Activated CD8-positive, alpha-beta memory T cell treated with anti-CD3 and anti-CD28 coated beads, Interleukin-2, amount 50 U/mL, for 24 hours (primary cell): Measurements from ENCODE around the gene TNS4.

Experiments used
- DNase-seq: peaks from one replicate; pipeline ENCODE4 v3.0.0-alpha.2; 2020; ENCODE audit errors: extremely low read depth

The TNS4 gene

GRCh38 chr17:40473573-40474365 is 27.7 kb downstream of the TNS4 start:
- DNase-seq = no peak

DNA sequence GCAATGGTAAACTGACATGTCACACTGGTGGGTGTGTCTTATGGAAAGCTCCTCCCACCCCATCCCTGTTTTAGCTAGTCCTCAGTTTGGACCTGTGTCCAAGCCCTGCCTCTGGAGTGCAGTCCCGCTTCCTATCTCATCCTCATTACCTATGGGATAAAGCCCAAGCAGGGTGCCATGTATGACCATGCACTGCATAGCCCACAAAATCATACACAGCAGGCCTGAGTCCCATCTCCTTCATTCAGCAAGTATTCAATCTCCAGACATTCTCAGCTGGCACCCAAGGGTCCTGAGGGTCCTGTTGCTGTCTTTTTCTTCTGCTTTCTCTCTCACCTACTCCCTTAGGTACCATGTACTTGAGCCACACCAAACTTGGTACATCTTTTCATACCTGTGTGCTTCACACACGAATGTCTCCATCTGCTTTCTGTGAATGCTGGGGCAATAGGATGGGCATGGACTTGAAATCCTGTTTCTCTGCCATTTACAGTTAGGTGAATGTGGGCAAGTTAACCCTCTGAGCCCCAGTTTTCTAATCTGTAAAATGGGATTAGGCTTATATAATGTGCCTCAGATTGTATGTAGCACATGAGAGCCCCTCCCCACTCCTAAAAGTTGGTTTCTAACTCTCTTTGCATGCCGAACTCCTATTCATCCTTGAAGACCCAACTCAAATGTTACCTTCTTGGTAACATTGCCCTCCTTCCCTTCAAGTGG is 28.5 kb downstream of the TNS4 start:
- DNase-seq = no peak

DNA sequence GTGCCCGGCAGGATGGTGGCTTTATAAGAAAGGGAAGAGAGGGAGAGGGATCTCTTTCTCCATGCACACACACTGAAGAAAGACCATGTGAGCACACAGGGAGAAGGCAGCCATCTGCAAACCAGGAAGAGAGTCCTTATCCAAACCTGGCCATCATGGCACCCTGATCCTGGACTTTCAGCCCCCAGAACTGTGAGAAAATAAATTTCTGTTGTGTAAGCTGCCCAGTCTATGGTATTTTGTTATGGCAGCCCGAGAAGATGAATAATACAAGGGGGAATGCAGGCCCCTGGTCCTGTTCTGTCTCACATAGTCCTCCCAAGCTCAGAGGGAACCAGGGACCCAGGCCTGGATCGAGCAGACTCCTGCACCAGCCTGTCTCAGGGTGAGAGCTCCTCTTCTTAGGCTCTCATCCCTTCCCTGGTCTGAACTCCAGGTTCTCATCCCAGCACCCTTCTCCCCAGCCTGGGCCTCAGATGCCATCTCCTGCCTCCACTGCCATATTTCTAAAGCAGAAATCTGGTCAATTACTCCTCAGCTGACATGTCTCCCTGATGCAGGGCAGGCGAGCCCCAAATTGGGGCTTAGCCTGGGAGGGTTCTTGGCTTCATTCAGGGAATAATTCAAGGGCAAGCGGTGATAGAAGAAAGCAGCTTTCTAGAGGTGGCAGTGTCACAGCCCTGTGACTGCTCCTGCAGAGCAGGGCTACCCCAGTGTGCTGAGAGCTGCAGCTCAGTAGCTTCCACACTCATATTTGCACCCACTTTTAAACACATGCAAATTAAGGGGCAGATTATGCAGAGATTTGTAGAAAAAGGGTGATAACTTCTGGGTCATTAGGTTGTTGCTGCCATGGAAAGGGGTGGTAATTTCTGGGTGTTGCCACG is 29.3 kb downstream of the TNS4 start:
- DNase-seq = no peak

DNA sequence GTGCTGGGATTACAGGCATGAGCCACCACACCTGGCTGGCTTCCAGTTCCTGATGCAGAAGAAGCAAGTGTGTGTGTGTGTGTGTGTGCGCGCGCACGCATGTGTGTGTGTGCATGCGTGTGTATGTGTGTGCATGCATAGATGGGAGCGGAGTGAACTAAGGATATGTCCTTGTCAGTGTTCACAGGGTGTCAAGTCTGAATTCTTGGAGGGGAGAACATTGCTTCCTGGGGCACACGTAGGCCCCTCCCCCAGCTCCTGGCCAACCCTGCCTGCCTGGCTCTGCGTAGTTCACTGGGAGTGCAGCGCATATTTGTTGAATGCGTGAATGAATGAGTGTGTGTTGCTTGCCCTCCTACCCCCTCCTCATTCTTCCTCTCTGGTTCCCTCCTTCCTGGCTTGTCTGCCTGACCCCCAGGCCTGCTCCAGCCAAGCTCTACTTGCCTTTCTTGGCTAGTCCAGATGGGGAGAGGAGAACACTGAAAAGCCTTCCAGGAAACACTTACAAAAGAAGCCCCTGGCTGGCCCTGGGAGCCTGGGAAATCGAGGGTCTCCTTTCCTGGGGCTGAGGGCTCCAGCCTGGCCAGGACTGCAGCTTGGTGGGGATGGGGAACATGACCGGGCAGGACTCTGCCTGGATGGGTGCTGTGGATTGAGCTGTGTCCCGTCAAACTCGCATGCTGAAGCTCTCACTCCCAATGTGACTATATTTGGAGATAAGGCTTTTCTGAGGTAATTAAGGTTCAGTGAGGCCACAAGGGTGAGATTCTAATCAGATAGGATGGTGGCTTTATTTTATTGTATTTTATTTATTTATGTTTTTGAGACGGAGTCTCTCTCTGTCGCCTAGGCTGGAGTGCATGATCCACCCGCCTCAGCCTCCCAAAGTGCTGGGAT is 30.2 kb downstream of the TNS4 start:
- DNase-seq = no peak

DNA sequence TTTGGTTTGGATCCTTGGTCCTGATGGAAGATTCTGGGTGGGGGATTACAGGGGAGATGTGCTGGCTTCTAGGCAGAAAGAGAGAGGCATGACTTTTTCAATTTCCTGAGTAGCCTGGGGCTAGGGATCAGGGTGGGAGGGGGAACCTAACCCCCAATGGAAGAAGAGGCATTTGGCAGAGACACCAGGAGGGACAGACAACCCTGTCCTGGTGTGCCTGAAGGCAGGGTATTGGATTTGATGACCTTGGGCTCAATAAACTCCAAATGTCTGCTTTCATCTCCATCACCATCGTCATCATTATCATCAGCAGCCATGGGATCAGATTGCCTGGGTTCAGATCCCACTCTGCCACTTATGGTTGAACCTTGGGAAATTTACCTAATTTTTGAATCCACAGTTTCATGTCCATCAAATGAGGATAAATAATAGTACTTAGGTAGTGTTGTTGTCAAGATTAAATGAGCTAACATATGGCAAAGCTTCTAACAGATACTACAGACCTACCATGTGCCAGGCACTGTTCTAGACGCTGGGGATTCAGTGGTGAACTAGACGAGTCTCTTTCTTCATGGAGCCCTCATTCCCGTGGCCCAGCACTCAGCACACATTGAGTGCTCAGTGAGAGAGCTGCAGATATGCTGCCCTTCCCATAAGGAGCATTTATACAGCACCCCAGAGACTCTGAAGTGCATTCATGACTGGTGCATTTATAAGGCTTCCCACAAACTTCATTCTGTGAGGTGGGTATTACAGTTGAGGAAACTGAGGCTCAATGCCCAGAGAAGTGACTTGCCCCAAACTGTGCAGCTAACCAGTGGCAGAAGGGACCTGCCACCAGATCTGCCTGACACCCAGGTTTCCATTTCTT is 31.4 kb downstream of the TNS4 start:
- no peak for DNase-seq

DNA sequence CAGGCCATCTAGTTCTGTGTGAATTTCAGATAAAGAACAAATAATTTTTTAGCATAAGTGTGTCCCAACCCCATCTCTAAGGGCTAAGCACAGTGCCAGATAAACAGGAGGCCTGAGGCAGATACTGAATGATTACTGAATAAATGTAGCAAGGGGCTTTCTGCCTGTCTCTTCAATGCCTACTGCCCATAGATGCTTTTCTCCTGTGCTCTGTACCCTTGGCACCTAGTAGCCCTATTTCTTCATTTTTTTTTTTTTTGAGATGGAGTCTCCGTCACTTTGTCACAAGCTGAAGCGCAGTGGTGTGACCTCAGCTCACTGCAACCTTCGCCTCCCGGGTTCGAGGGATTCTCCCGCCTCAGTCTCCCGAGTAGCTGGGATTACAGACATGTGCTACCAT is 32.9 kb downstream of the TNS4 start:
- DNase-seq = no peak

DNA sequence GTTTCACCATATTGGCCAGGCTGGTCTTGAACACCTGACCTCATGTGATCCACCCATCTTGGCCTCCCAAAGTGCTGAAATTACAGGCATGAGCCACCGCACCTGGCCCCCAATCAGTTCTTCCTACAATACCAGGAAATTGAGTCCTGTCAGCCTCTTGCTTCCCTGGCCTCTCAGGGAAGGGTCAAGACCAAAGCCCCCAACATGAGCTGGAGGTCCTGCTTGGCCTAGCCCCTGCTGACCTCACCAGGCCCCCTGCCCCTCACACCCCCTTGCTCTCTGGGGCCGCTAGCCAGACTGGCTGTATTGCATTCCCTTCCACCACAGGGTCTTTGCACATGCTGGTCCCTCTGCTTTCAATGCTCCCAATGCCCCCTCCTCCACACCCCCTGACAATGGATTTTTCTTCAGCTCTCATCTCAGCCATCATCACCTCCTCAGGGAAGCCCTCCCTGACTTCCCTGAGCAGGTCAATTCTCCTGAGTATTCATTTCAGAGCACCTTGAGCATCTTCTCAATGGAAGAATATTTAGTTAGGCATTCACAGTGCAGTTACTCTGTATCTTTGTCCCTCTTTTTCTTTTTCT is 34.0 kb downstream of the TNS4 start:
- no peak for DNase-seq

DNA sequence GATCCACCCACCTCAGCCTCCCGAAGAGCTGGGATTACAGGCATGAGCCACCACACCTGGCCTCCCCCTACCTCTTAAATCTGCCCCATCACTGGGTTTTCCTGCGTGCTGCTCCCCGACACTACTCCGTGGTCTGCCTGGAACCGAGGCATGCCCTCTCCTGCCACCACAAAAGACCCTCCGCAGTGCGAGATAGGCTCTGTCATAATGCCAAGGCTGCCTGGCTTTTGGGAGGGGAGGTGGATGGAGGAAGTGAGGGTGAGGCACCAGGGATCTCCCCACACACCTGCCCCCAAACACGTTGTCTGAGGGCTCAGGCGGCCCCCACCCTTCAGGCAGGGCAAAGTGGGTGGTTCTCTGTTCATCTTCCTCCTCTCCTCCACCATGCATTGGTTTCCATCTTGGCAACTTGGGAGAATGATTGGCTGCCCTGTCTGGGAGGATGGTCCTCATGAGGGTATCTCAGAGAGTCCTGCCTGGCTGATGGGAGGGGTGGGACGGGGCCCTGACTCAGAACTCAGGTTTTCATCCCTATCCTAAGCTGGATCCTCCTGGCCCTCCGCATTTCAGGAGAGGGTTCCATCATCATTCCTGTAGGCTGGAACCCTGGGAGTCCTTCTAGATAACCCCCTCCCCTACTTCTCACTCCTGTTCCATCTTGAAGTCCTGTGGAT is 35.0 kb downstream of the TNS4 start:
- DNase-seq = no peak

- no peak for DNase-seq
These were observed 37.0 kb downstream of the TNS4 start for GRCh38 chr17:40464392-40464855.

- no peak for DNase-seq
These were observed 38.3 kb downstream of the TNS4 start for GRCh38 chr17:40463122-40463550.

DNA sequence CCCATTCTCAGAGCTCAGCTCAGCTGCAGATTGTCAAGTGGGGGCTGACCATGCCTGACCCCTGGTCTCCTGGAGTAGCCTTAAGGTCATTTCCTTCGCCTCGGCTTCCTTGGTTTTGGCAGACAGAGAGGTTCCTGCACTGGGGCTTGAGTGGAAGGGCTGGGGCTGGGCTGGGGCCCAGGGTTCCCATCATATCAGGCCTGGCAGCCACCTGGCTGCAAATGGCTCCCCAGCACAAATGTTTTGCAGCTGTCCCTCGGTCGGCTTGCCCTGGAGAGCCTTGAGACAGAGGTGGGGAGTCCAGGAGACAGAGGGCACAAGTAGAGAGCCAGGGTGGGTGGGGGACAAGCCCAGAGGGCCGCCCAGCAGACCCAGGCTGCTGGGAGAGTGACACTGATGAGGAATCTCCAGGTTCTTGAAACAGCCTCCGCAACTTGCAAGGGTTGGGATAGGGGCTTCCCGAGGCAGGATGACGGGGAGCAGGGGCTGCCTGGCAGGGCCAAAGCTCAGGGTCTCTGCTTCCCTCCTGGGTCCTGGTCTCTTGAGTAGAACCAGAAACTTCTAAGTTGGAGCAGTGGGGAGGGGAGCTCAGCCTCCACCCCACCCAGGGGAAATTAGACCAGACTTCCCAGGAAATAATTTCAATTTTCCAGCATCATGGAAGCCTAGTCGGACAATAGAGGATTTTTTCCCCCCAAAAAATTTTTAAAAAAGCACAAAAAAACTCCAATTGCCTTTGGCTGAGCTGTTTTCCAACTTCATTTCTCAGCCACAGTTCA is 38.9 kb downstream of the TNS4 start:
- DNase-seq = no peak

DNA sequence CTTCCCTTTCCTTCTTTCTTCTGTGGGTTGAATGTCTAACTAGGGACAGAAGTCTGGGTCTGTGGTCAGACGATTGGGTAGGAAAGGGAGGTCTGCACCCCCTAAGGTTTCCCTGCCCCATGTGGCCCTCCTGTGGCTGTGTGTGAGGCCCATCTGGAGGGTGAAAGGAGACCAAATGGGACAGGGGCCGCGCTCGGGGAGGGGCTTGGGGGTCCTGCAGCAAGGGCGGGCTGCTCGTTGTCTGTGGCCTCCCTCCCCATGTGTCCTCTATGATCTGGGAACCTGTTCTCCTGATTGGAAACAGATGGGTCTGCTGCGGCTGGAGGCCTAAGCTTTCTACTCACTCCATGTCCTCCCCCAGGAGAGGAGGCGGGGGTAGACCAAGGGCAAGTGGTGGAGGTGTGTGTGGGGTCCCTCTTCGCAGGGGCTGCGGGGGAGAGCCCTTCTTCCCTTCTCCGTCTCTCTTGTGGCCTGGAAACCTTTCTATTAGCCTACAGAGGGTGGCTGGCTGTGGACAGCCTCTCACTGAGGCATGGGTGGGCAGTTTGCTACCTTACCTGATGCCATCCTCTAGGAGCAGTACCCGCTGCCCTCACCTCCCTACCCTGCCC is 39.6 kb downstream of the TNS4 start:
- no peak for DNase-seq

- no peak for DNase-seq
These were observed 40.3 kb downstream of the TNS4 start for GRCh38 chr17:40460968-40461731.

GRCh38 chr17:40460604-40460967 is 40.8 kb downstream of the TNS4 start:
- DNase-seq = no peak

- no peak for DNase-seq
These were observed 41.5 kb downstream of the TNS4 start for GRCh38 chr17:40459636-40460603.

- DNase-seq = no peak
These were observed 42.5 kb downstream of the TNS4 start for GRCh38 chr17:40458851-40459482.
